GM19025 (cell line): ENCODE results near the gene TUBB8.
"Not testable (repeated sequence)": the region's sequence is repeated elsewhere in the genome, so short reads cannot be mapped to it uniquely, and the experiment has no call there.

Experiments
- ATAC-seq: cut with Tn5 transposase; IDR thresholded peaks from one replicate; pipeline ENCODE4 v1.9.1; 2021; ENCODE audit warnings: mild to moderate bottlenecking, low read depth, moderate library complexity; ENCODE audit not compliant: unreplicated experiment

The TUBB8 gene

GRCh38 chr10:48996-49395 is at the start of gene TUBB8:
TSS of gene TUBB8 (minus strand) at chr10:49296. CDS start at chr10:49238, 58 bp downstream.
- ATAC-seq, result no peak

GRCh38 chr10:96466-96865 is 47.4 kb upstream of the TUBB8 start:
- no peak for ATAC-seq

DNA sequence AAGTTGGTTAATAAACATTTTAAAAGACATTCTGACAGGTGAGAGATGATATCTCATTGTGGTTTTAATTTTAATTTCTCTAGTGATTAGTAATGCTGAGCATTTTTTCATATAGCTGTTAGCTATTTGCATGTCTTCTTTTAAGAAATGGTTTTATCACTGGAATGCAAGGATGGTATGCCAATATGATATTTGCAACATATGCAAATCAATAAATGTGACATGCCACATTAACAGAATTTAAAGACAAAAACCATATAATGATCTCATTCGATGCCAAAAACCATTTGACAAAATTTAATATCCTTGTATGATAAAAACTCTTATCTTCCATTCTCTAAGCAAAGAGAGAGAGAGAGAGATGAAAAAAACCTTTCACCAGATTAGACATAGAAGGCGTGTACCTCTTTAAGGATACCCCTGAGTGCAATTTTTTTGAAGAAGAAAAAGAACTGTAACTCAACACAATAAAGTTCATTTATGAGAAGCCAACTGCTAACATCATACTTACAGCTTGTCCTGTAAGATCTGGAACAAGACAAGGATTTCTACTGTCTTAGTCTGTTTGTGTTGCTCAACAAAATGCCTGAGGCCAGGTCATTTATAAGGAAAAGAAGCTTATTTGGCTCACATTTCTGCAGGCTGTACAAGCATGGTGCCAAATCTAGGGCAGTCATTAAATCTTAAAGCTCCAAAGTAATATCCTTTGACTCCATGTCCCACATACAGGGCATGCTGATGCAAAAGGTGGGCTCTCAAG is 46.4 kb upstream of the TUBB8 start:
- ATAC-seq, result no peak

GRCh38 chr10:94613-95012 is 45.5 kb upstream of the TUBB8 start:
- no peak for ATAC-seq

- no peak for ATAC-seq
Observed at GRCh38 chr10:92846-93245, 43.8 kb upstream of the TUBB8 start.

GRCh38 chr10:92153-92552 is 43.1 kb upstream of the TUBB8 start:
- no peak for ATAC-seq

- ATAC-seq, result no peak
Observed at GRCh38 chr10:91313-91712, 42.2 kb upstream of the TUBB8 start.

DNA sequence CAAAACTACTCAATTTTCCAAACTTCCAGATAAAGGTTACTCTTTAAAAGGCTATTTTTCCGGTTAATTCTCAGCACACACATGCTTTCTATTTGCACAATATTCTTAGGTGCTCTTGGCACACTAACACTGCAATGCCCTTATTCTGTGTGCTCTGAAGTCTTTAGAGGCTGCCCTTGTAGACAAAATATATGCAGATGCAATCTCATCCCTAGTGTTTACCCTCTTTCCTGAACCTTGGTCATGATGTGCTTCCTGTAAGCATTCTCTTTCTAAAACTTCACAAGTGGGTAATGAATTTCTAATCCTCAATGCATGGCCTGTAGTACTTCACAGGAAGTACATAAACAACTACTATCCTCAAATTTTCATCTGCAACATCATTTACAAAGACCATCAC is 41.1 kb upstream of the TUBB8 start:
- no peak for ATAC-seq

DNA sequence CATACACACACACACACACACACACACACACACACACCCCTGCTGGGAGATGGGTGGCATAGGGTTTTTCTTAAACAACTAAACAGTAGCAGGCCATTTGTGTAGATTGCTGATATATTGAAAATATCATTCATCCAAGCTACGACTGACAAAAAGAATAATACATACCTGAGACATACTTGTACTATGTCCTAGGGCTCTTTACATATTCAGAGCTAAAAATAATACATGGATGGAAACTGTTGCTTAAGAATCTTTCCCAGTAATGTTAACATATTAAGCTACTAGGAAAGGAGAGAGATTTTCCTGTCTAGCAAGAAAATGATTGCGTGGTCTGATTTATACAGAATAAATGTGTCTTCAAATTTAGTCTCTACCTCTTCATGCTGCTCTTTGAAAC is 40.2 kb upstream of the TUBB8 start:
- no peak for ATAC-seq

DNA sequence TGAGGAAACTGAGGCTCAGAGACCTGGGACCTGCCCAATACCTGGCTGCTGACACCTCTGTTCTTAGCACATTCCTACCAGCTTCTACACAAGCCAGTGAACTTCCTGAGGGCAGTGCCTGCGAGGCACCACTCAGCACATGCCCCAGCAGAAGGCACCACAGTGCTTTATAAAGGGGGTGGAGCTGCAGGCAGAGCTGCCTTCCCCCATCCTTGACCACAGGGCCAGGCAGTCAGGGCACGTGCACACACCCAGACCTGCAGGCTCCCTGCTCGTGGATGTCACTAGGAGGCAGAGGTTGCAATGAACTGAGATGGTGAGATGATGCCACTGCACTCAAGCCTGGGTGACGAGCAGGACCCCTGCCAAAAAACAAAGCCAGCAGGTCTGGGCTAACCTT is 39.2 kb upstream of the TUBB8 start:
- no peak for ATAC-seq

DNA sequence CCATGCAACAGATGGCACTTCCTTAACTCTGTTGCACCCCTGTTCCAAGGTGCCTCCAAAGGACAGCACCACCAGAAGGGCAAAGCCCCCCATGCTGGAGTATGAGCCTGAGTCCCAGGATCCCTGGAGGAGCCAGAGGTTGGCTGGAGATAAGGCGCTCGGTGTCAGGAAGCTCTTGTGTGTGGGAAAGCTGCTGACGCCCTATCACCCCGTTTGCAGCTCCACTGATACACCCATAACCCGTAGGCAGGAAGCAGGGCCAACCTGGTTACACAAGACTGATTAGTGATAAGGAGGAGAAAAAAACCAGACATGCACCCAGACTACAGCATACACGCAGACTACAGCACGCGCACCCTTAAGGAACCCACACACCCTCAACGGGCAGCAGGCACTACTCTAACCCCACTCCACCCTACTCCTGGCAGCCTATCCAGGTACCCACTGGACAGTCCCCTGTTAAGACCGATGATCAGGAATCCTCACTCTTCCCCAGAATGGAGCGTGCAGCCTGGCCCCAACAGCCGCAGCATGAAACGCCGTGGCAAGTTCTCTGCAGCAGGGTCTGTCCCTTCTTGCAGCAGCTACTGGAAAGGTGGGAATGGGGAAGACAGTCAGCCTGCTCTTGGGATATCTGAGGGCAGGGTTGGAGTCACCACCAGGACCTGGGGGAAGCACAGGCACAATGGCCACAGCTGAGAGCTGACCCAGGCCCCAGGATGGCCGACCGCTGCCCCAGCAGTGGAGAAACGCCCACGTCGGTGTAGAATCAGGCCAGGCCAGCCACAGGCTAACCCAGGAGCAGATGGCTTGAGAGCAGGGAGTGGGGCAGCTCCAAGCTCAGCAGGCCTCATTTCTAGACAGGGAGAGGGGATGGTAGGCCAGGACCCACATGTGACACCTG is 38.3 kb upstream of the TUBB8 start:
- no peak for ATAC-seq

DNA sequence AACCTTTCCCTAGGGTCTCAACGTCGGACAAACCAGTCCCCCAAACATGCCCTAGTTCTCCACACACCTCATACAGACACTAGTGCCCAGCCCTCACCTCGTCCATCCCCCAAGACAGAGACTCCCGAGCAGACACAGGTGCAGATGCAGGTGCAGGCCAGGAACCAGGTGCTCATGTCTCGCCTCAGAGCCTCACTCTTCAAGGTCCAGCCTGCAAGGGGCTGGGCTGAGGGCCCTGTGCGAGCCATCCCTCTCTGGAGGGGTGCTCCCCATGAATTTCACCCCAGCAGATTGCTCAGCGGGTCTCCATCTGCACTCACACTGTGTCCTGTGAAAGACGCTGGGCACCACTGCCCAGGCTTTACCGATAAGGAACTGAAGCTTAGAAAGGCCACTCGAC is 36.9 kb upstream of the TUBB8 start:
- no peak for ATAC-seq

GRCh38 chr10:85044-85443 is 35.9 kb upstream of the TUBB8 start:
- no peak for ATAC-seq

DNA sequence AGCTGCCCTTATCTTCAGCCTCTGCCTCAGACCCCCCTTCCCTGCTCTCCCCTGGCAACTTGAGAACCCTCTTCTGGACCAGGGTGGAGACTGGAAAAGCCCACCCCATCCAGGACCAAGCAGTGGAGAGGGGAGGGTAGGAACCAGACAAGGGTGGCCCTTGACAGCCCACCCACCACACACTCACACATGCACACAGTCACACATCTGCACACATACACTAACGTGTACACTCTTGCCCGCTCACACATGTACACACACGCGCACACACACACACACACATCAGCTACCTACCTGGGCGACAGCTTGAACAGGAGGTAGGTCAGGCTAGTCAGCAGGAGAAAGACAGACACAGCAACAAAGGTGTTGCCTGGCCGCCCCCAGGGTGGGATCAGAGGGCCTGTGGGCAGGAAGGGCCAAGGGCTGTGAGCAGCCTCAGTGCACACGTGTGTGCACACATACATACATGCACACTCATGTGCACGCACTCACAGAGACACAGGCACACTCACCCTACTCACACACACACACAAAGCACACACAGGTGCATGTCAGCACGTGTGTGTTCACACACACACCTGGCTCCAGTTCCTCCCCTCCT is 34.9 kb upstream of the TUBB8 start:
- no peak for ATAC-seq

- ATAC-seq, result no peak
Observed at GRCh38 chr10:80477-81105, 31.5 kb upstream of the TUBB8 start.

- ATAC-seq, result no peak
Observed at GRCh38 chr10:79532-80215, 30.6 kb upstream of the TUBB8 start.

DNA sequence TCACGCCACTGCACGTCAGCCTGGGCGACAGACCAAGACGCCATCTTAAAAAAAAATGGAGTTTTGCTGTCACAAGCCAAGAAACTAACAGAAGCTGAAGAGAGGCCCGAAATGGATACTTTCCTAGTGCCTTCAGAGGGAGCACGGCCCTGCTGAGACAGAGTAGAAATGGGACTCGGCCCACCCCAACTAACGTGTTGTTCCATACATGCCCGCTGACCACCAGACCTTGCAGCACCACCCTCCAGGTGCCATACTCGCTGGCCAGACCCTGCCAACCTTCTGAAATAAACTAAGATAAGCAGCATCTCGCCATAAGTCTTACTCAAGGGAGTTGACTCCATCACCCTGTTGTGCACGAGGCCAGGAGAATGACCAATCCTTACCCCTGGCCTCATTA is 29.5 kb upstream of the TUBB8 start:
- no peak for ATAC-seq

- ATAC-seq, result not testable (repeated sequence)
Observed at GRCh38 chr10:74266-74621, 25.1 kb upstream of the TUBB8 start.

GRCh38 chr10:73543-74265 is 24.6 kb upstream of the TUBB8 start:
- not testable (repeated sequence) for ATAC-seq

DNA sequence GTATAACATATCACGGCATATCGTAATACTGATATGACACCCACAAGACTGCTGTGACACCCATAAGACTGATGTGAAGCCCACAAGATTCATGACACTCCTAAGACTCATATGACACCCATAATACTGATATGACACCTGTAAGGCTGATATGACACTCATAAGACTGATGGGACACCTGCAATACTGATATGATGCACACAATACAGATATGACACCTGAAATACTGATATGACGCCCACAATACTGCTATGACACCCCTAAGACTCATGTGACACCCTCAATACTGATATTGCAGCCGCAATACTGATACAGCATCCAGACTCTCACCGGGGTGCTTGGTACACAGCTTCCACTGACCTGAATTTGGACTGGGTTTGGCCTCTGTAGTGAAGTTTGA is 19.1 kb upstream of the TUBB8 start:
- not testable (repeated sequence) for ATAC-seq
